GM18907 (cell line): Measurements from ENCODE around the gene CNN2.

ENCODE experiments used
- ATAC-seq: cut with Tn5 transposase; IDR thresholded peaks from one replicate; pipeline ENCODE4 v1.9.1; 2021; ENCODE audit warnings: mild to moderate bottlenecking, moderate library complexity; ENCODE audit not compliant: unreplicated experiment

The CNN2 gene

DNA sequence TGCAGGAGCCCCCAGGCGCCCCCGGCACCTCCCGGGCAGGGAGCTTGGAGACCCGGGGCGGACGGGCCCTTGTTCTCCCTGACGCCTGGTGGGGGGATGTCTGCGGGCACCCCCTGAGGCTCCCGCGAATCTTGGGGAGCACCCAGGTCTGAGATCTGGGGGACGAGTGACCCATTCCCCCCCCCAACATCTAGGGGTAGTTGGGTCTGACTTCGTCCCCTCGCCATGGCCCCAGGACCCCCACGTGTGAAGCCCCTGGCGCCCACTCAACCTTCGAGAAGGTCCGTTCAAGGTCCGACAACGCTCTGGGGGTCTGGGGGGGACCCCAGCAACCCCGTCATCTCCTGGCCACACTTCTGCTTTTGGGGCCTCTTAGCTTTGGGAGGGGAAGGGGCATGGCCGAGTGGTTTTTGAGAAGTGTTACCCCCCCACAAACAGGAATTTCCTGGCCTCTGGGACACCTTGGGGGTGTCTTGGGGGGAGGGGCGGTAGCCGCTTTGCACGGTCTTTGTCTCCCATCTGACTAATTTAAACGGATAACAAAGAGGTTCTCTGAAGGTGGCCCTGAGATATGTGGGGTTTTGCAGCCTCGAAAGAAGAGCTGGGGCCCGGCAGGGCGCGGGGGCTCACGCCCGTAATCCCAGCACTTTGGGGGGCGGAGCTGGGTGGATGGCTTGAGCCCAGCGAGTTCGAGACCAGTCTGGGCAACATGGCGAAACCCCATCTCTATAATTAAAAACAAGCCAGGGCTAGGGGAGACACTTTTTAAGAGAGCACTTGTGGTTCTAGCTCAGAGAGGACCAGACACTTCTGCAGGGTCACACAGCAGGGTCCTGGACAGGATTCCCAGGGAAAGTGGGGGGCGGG, 608 bp downstream of the CNN2 start:
- peak; percentile 6 for ATAC-seq

DNA sequence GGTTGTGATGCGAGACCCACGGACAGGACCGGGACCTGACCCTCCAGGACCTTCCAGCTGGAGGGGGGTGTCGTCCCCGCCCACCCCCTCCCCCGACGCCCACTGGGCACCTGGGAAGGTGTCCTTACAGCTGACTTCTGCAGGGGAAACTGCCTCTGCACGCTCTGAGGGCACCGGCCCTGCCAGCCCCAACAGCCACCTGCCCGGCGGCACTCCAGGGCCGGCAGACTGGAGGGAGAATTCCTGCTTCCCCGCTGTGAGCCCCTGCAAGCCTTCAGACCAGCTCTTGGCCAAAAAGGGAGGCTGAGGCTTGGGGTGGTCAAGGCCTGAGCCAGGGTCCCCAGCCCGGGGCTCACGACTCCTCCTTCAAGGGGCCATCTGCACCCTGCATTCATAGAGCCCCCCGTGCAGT, 1.2 kb downstream of the CNN2 start:
- no peak for ATAC-seq

DNA sequence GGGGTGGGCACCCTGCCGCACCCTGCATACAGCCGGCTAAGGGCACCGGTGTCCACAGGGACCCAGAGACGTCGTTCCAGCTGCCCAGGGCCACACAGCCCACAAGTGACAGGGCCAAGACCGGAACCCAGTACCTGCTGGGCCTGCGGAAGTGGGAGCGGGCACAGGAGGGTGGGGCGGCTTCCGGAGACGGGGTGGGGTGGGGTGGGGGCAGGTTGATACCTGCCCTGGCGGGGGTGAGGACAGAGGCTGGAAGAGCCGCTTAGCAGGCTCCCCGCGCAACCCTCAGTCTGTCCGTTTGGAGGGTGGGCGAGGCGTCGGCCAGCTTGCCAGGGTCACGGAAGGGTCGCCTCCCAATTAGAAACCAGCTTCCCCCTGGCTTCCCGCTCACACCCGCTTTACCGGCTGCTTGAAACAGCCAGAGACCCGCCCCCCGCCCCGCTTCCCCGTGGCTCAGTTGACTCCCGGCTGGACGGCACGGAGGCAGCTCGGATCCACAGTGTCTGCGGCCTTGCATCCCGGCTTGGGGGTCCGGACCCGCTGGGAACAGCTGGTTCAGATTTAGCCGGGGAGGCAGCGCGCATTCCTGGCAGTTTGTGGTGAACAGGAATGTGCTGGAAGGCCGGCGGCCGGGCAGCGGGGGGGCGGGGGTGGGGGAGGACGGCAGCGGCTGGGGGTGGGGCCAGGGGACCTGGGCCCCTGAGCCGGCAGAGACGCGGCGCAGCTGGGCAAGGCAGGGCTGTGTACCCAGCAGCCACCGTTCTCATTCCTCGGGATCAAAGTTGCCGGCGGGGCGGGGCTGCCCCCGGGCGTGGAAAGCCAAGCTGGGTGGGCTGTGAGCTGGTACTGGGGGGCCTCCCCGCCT, 1.9 kb downstream of the CNN2 start:
- ATAC-seq: no peak

DNA sequence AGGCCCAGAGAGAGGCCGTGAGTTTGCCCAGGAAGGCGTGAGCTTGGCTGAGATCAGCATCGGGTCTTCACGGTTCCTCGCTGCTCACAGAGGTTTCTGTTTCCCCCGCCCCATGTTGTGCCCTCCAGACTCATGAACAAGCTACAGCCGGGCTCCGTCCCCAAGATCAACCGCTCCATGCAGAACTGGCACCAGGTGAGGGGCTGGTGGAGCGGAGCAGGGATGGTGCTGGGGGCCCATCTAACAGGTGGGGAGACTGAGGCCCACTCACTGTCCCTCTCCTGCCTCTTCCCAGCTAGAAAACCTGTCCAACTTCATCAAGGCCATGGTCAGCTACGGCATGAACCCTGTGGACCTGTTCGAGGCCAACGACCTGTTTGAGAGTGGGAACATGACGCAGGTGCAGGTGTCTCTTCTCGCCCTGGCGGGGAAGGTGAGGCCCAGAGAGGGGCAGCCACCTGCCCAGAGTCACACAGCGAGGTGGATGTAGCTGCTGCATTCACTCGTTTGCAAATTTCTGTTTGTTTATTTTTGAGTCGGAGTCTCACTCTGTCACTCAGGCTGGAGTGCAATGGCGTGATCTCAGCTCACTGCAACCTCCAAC, 6.0 kb downstream of the CNN2 start:
- ATAC-seq: no peak

- ATAC-seq: no peak
These were observed 9.7 kb downstream of the CNN2 start for GRCh38 chr19:1035998-1036621.

GRCh38 chr19:1037621-1038064, 11.2 kb downstream of the CNN2 start:
- no peak for ATAC-seq

DNA sequence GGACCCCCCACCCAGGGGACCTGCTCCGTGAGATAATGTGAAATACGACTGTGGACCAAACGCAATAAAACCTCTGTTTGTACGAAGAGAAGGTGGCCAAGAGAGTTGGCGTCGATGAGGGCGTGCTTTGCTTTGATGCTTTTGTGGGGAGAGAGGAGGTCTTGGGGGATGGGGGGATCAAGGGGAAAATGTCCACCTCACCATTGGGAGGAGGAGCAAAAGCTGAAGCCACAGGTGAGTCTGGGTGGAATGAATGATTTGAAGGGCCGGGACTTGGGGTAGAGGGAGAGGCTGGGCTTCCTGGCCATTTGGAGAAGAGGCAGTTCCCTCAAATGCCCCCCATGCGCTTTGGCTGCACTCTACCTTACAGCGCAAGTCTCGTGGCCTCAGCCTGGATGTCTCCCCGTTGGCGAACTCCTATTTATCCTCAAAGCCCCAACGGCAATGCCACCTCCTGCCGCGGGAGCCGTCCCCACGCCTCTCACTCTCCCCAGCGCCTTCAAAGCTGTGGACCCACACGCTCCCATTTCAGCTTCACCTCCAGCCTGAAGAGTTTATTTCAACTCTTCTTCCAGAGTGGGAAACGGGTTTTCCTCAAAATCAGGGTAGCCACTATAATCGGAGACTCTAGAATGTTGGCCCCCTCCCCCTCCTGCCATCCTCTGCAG, 12.7 kb downstream of the CNN2 start:
- ATAC-seq: no peak

DNA sequence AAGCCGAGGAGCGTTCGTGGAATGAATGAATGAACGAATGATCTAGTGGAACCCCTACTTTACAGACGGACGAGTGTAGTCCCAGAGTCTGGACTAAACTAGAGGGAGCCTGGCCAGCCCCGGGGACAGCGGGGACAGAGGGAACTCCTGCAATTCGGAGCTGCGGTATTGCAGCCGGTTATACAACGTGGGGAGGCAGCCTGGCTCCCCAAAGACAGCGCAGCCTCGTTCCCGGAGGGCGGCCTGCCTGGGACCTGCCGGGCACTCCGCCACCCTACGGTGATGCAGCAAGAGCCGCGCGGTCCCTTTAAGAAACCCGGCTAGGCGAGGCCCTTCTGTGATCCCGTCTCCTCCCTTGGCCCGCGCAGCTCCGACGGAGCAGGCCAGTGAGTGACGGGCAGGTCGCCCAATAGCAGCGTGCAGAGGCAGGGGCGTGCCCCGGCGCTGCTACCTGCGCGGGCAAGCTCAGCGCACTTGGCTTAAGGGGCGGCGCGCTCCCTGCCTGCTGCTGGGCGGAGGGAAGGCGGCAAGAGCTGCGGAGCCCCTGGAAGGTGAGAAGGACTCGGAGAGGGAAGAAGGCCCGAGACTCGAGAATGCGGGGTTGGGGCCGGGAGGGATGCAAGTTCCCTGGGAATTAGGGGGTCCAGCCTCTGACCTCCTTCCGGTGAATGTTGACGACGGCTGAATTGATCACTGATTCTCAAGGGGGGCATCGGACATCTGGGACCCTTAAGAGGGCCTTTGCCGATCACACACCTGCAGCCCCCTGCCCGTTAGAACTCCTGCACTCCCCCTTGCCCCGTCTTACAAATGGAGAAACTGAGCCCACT, 13.5 kb downstream of the CNN2 start, which contains the start of gene ABCA7:
Gene ABCA7, plus strand, starts transcription at position 462 of the 830 bp plus-strand sequence. CDS start 1,255 bp downstream, outside the sequence.
- ATAC-seq: peak; percentile 70

DNA sequence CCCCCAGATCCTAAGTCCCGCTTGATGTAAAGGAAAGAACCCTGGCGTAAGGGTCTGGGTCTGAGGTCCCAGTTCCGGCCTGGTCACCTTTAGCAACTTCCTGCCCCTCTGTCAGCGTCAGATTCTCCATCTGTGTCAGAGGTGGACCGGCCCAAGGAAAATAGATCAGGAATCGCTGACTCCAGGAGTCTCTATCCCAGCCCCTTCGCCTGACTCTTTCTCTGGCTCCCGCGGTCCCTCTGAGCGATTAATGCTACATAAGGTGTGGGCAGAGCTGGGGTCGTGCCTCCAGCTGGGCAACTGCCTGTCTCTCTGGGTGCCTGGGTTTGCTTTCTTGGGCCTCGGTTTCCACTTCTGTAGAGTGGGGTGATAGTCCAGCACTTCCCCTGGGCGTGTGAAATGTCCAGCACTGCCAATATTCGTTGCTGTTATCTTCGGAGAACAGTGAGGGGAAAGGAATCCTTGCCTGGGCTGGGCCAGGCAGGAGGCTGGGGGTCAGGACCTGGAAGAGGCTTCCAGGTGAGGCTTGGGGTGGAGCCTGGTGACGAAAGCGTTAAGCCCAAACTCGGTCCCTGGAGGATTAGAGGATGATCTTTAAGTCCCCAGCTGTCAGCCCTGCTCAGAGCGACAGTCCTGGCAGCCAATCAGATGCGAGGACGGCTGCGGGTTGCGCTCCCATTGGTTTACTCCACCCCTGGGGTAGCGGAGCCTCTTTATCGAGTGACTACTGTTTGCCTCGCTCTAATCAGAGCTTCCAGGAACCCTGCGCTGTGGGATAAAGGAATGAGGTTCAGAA, 14.3 kb downstream of the CNN2 start:
- ATAC-seq: peak; percentile 42

GRCh38 chr19:1041272-1041834, 14.9 kb downstream of the CNN2 start:
- ATAC-seq: no peak

DNA sequence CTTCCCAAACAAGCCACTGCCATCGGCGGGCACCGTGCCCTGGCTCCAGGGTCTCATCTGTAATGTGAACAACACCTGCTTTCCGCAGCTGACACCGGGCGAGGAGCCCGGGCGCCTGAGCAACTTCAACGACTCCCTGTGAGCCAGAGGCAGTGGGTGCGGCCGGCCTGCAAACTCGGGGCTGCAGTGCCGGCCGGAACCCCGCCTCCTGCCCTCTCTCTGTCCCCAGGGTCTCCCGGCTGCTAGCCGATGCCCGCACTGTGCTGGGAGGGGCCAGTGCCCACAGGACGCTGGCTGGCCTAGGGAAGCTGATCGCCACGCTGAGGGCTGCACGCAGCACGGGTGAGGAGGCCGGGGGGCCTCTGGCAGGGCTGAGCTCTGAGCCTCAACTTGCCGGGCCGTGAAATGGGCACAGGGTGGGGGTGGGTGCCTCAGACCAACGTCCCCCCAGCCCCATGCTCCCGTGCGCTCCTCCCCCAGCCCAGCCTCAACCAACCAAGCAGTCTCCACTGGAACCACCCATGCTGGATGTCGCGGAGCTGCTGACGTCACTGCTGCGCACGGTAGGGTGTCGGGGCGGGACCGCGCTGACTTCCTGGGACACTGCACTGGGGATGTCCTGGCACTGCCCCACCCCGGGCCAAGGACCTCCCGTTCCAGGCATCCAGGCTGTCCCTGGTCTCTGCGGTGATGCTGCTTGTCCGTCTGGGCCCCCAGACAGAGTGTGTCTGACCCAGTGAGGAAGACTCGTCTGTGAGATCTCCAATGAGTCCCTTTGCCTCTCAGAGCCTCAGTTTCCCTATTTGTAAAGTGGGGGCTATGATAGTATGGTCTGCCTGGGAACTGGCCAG, 15.7 kb downstream of the CNN2 start:
- ATAC-seq: no peak

DNA sequence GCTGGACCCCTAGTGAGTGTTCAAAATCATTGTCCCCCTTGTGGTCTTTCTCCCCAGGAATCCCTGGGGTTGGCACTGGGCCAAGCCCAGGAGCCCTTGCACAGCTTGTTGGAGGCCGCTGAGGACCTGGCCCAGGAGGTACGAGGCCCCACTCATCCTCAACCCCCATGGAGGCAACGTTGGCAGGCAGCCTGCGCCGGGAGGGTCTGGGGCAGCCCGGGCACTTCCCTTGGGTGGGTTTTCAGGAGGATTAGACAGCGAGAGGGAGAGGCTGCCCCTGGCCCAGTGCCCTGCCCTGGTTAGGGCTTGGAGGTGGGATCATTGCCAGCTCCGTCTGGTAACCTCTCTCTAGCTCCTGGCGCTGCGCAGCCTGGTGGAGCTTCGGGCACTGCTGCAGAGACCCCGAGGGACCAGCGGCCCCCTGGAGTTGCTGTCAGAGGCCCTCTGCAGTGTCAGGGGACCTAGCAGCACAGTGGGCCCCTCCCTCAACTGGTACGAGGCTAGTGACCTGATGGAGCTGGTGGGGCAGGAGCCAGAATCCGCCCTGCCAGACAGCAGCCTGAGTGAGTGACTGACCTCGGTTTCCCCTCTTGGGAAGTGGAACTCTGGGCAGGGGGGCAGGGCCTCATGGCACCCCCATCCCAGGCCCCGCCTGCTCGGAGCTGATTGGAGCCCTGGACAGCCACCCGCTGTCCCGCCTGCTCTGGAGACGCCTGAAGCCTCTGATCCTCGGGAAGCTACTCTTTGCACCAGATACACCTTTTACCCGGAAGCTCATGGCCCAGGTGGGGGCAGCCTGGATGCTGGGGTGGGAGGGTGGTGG, 16.5 kb downstream of the CNN2 start:
- ATAC-seq: no peak

GRCh38 chr19:1045247-1045603, 18.8 kb downstream of the CNN2 start:
- ATAC-seq: no peak

DNA sequence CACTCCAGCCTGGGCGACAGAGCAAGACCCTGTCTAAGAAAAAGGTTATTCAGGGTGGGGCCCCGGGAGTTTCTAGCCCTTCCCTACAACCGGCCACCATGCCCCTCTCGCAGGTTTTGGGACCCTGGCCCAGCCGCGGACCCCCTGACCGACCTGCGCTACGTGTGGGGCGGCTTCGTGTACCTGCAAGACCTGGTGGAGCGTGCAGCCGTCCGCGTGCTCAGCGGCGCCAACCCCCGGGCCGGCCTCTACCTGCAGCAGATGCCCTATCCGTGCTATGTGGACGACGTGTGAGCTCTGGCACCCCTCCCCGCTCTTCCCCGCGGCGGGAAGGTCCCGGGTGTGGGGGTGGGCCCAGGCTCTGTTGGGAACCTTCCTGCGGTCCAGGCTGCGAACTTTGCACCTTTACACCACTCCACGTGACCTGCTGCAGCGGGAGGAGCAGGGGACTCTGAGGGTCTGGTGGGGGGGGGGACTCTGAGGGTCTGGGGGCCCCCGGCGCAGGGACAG, 19.8 kb downstream of the CNN2 start:
- ATAC-seq: no peak

DNA sequence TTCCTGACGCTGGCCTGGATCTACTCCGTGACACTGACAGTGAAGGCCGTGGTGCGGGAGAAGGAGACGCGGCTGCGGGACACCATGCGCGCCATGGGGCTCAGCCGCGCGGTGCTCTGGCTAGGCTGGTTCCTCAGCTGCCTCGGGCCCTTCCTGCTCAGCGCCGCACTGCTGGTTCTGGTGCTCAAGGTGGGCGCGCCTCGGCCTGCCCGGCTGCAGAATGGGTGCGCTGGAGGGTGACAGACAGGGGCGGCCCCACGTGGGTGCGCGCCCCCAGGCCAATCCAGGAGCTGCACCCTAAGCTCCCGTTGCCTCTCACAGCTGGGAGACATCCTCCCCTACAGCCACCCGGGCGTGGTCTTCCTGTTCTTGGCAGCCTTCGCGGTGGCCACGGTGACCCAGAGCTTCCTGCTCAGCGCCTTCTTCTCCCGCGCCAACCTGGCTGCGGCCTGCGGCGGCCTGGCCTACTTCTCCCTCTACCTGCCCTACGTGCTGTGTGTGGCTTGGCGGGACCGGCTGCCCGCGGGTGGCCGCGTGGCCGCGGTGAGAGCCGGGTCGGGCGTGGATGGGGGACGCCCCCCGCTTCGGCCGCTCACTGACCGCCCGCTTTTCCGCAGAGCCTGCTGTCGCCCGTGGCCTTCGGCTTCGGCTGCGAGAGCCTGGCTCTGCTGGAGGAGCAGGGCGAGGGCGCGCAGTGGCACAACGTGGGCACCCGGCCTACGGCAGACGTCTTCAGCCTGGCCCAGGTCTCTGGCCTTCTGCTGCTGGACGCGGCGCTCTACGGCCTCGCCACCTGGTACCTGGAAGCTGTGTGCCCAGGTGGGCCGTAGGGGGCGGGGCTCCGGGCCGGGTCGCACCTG, 20.7 kb downstream of the CNN2 start:
- ATAC-seq: no peak
